Measurements from ENCODE around the gene ADAMTS17.

GRCh38 chr15:100090411-100090810 lies 251.4 kb downstream of the ADAMTS17 start:
- TF ChIP-seq CTCF (IDR thresholded peaks at IDR 0.05) (no peak), POLR2A (IDR thresholded peaks at IDR 0.05) (no peak)

Data from heart left ventricle (tissue), 13 donors.